HEK293 (cell line): ENCODE results near the gene FAM89B.

Source experiments
- BCL11A ChIP-seq: fragments of 450-650 bp; formaldehyde crosslinking; IDR thresholded peaks from 2 replicates; pipeline ENCODE4 v1.5.1; 2016; ENCODE audit warnings: low read depth, missing biosample characterization, missing genetic modification characterization
- ELK4 ChIP-seq: IDR thresholded peaks from 2 replicates; pipeline ENCODE4 v1.6.1; 2011; ENCODE audit warnings: mild to moderate bottlenecking, low read depth, low read length, borderline replicate concordance
- GLI2 ChIP-seq: fragments of 450-650 bp; formaldehyde crosslinking; IDR thresholded peaks from 2 replicates; pipeline ENCODE4; 2017; ENCODE audit warnings: missing biosample characterization, missing genetic modification characterization, low read depth, borderline replicate concordance
- GLI4 ChIP-seq: fragments of 450-650 bp; formaldehyde crosslinking; IDR thresholded peaks from 2 replicates; pipeline ENCODE4 v1.5.1; 2016; ENCODE audit warnings: missing biosample characterization, missing genetic modification characterization
- HOXC10 ChIP-seq: sonication (generic); formaldehyde crosslinking; IDR thresholded peaks from 2 replicates; pipeline ENCODE4 v1.8.1; 2023; ENCODE audit warnings: mild to moderate bottlenecking, missing genetic modification reagents
- MEIS1 ChIP-seq: sonication (generic); formaldehyde crosslinking; IDR thresholded peaks from 2 replicates; pipeline ENCODE4 v1.8.1; 2022; ENCODE audit warnings: missing genetic modification reagents, mild to moderate bottlenecking, borderline replicate concordance
- RBAK ChIP-seq: fragments of 450-650 bp; formaldehyde crosslinking; IDR thresholded peaks from 2 replicates; pipeline ENCODE4 v1.5.1; 2016; ENCODE audit warnings: missing biosample characterization, missing genetic modification characterization
- SP3 ChIP-seq: fragments of 450-650 bp; formaldehyde crosslinking; IDR thresholded peaks from 2 replicates; pipeline ENCODE4 v1.5.1; 2016; ENCODE audit warnings: missing biosample characterization, missing genetic modification characterization
- YY1 ChIP-seq: fragments of 450-650 bp; formaldehyde crosslinking; IDR thresholded peaks from 2 replicates; pipeline ENCODE4 v1.5.1; 2018; ENCODE audit warnings: missing biosample characterization, missing genetic modification characterization
- YY2 ChIP-seq: fragments of 450-650 bp; formaldehyde crosslinking; IDR thresholded peaks from 2 replicates; pipeline ENCODE4 v1.5.1; 2016; ENCODE audit warnings: missing biosample characterization, missing genetic modification characterization
- ZNF10 ChIP-seq: fragments of 450-650 bp; formaldehyde crosslinking; IDR thresholded peaks from 2 replicates; pipeline ENCODE4 v1.5.1; 2017; ENCODE audit warnings: missing biosample characterization, missing genetic modification characterization
- ZNF202 ChIP-seq: fragments of 450-650 bp; formaldehyde crosslinking; IDR thresholded peaks from 2 replicates; pipeline ENCODE4 v1.5.1; 2016; ENCODE audit warnings: missing biosample characterization, missing genetic modification characterization, borderline replicate concordance
- ZNF239 ChIP-seq: fragments of 450-650 bp; formaldehyde crosslinking; IDR thresholded peaks from 2 replicates; pipeline ENCODE4 v1.5.1; 2016; ENCODE audit warnings: missing biosample characterization, missing genetic modification characterization
- ZNF311 ChIP-seq: fragments of 450-650 bp; formaldehyde crosslinking; IDR thresholded peaks from 2 replicates; pipeline ENCODE4 v1.5.1; 2017; ENCODE audit warnings: missing biosample characterization, missing genetic modification characterization, borderline replicate concordance
- ZNF324 ChIP-seq: fragments of 450-650 bp; formaldehyde crosslinking; IDR thresholded peaks from 2 replicates; pipeline ENCODE4 v1.5.1; 2016; ENCODE audit warnings: missing biosample characterization, missing genetic modification characterization
- ZNF366 ChIP-seq: fragments of 450-650 bp; formaldehyde crosslinking; conservative IDR thresholded peaks from 2 replicates; pipeline ENCODE4 v1.5.1; 2016; ENCODE audit warnings: missing biosample characterization, missing genetic modification characterization
- ZNF398 ChIP-seq: fragments of 450-650 bp; formaldehyde crosslinking; IDR thresholded peaks from 2 replicates; pipeline ENCODE4 v1.5.1; 2017; ENCODE audit warnings: missing biosample characterization, missing genetic modification characterization
- ZNF449 ChIP-seq: fragments of 450-650 bp; formaldehyde crosslinking; IDR thresholded peaks from 2 replicates; pipeline ENCODE4 v1.5.1; 2017; ENCODE audit warnings: missing biosample characterization, mild to moderate bottlenecking, missing genetic modification characterization, moderate library complexity
- ZNF488 ChIP-seq: fragments of 450-650 bp; formaldehyde crosslinking; IDR thresholded peaks from 2 replicates; pipeline ENCODE4 v1.5.1; 2016; ENCODE audit warnings: missing biosample characterization, missing genetic modification characterization
- ZNF610 ChIP-seq: fragments of 450-650 bp; formaldehyde crosslinking; IDR thresholded peaks from 2 replicates; pipeline ENCODE4 v1.5.1; 2016; ENCODE audit warnings: missing biosample characterization, missing genetic modification characterization, borderline replicate concordance
- ZNF629 ChIP-seq: fragments of 450-650 bp; formaldehyde crosslinking; IDR thresholded peaks from 2 replicates; pipeline ENCODE4 v1.5.1; 2017; ENCODE audit warnings: missing biosample characterization, missing genetic modification characterization
- ZNF639 ChIP-seq: fragments of 450-650 bp; formaldehyde crosslinking; IDR thresholded peaks from 2 replicates; pipeline ENCODE4 v1.5.1; 2016; ENCODE audit warnings: missing biosample characterization, missing genetic modification characterization
- ZNF654 ChIP-seq: fragments of 450-650 bp; formaldehyde crosslinking; IDR thresholded peaks from 2 replicates; pipeline ENCODE4 v1.5.1; 2016; ENCODE audit warnings: low read depth, missing biosample characterization, missing genetic modification characterization
- ZNF692 ChIP-seq: fragments of 450-650 bp; formaldehyde crosslinking; IDR thresholded peaks from 2 replicates; pipeline ENCODE4 v1.5.1; 2016; ENCODE audit warnings: missing biosample characterization, missing genetic modification characterization
- ZNF704 ChIP-seq: fragments of 450-650 bp; formaldehyde crosslinking; IDR thresholded peaks from 2 replicates; pipeline ENCODE4 v1.5.1; 2016; ENCODE audit warnings: missing biosample characterization, missing genetic modification characterization
- ZNF837 ChIP-seq: fragments of 450-650 bp; formaldehyde crosslinking; IDR thresholded peaks from 2 replicates; pipeline ENCODE4 v1.5.1; 2016; ENCODE audit warnings: missing biosample characterization, missing genetic modification characterization
- ZSCAN18 ChIP-seq: fragments of 450-650 bp; formaldehyde crosslinking; IDR thresholded peaks from 2 replicates; pipeline ENCODE4 v1.5.1; 2016; ENCODE audit warnings: missing biosample characterization, missing genetic modification characterization
- ZSCAN4 ChIP-seq: fragments of 450-650 bp; formaldehyde crosslinking; IDR thresholded peaks from 2 replicates; pipeline ENCODE4 v1.5.1; 2017; ENCODE audit warnings: missing biosample characterization, missing genetic modification characterization
- ZXDB ChIP-seq: fragments of 450-650 bp; formaldehyde crosslinking; IDR thresholded peaks from 2 replicates; pipeline ENCODE4 v1.5.1; 2016; ENCODE audit warnings: missing biosample characterization, missing genetic modification characterization

Gene FAM89B

GRCh38 chr11:65571940-65572339 is 398 bp upstream of the FAM89B start (continued):
- TF ChIP-seq ZSCAN4 (tag by site-specific recombination): no peak
- TF ChIP-seq ZNF837 (tag by site-specific recombination): no peak
- TF ChIP-seq ZNF610: no peak
- no peak for TF ChIP-seq ZNF629 (tag by site-specific recombination)
- TF ChIP-seq ZNF366 (tag by site-specific recombination): 0 out of 2 replicates have a peak, but pooled peaks have one; percentile 19
- peak; percentile 36 for TF ChIP-seq ZNF654 (tag by site-specific recombination)
- TF ChIP-seq MEIS1 (CRISPR knock-in tag): no peak
- no peak for TF ChIP-seq GLI4 (tag by site-specific recombination)
- no peak for TF ChIP-seq ZNF639
- no peak for TF ChIP-seq ZNF324 (tag by site-specific recombination)
- TF ChIP-seq ZXDB (tag by site-specific recombination): no peak
- TF ChIP-seq RBAK: no peak
- TF ChIP-seq HOXC10 (CRISPR knock-in tag): no peak
- TF ChIP-seq YY1: no peak
- TF ChIP-seq ELK4: no peak
- TF ChIP-seq GLI2 (tag by site-specific recombination): no peak
- TF ChIP-seq ZNF398 (tag by site-specific recombination): no peak
- TF ChIP-seq ZNF704 (tag by site-specific recombination): no peak
- no peak for TF ChIP-seq ZSCAN18 (tag by site-specific recombination)
- TF ChIP-seq ZNF488 (tag by site-specific recombination): no peak
- TF ChIP-seq ZNF239 (tag by site-specific recombination): no peak
- TF ChIP-seq ZNF202 (tag by site-specific recombination): no peak
- TF ChIP-seq BCL11A: no peak
- no peak for TF ChIP-seq ZNF449 (tag by site-specific recombination)
- no peak for TF ChIP-seq YY2 (tag by site-specific recombination)
- TF ChIP-seq ZNF311 (tag by site-specific recombination): no peak
- TF ChIP-seq SP3 (tag by site-specific recombination): no peak
- TF ChIP-seq ZNF10 (tag by site-specific recombination): no peak
- TF ChIP-seq ZNF692: no peak
